Measurements from ENCODE around the gene SPRR2D. TPM values are rescaled to one million over a fixed set of nuclear protein-coding genes. Genes with fewer than 3 reads are reported as not detected.

SPRR2D gene
- total and polyA plus RNA-seq, 2 donors (not counting 3 experiments of a cell fraction or from before 2014, with no cell fraction given) = not detected

- POLR2A ChIA-PET = no interaction called here
- BruUV-seq (replicated peaks) = no TSS peak
- Histone ChIP-seq H3K4me3 (replicated peaks in 1 of 3; ENCODE audit: insufficient read depth in 1 of 3, low read depth in 1 of 3, low read length in 3 of 3) (no peak overlapping the region), H3K4me1 (ENCODE audit: control insufficient read depth, extremely low read depth, insufficient read depth, low read length) (no peaks in the 10 kb centered on the region), H3K36me3 (ENCODE audit: control insufficient read depth in 2 of 2, extremely low read depth in 1 of 2, insufficient read depth in 2 of 2, low read length in 2 of 2) (no peaks in the 10 kb centered on the region), H3K27ac (ENCODE audit: insufficient read depth, low read depth, low read length) (no peak overlapping the region), H2AFZ (ENCODE audit: low read depth, low read length) (no peak overlapping the region), H3K27me3 (ENCODE audit: control insufficient read depth in 2 of 2, insufficient read depth in 2 of 2, low read length in 2 of 2) (no peaks in the 10 kb centered on the region), H3K9me1 (replicated peaks; ENCODE audit: control insufficient read depth, extremely low read depth, insufficient read depth, low read length) (no peaks in the 10 kb centered on the region), H3K9me3 (replicated peaks; ENCODE audit: control insufficient read depth, insufficient read depth, low read length) (no peaks in the 10 kb centered on the region), H4K20me1 (replicated peaks; ENCODE audit: control insufficient read depth, extremely low read depth, insufficient read depth, low read length) (no peaks in the 10 kb centered on the region), H3K4me2 (ENCODE audit: insufficient read depth, low read length) (no peak overlapping the region), H3K9ac (replicated peaks; ENCODE audit: extremely low read depth, insufficient read depth, low read length) (no peak overlapping the region), H3K79me2 (ENCODE audit: control insufficient read depth, insufficient read depth, low read length) (no peaks in the 10 kb centered on the region)
- CTCF ChIA-PET = no interaction called here
- DNase-seq (ENCODE audit: low read depth, low spot score) (no peak), FAIRE-seq (no peak)
- dilution Hi-C loops (cut with MboI; ENCODE audit: extremely low pct_ligation_motif_present, low sequenced_read_pairs) = no loop called here
- TF ChIP-seq FOS (IDR thresholded peaks at IDR 0.05; ENCODE audit: borderline replicate concordance, insufficient read depth, low read length) = no peak
- no peak for TF ChIP-seq MYC (IDR thresholded peaks at IDR 0.05; ENCODE audit: low read depth, low read length)
- TF ChIP-seq POLR2A (IDR thresholded peaks at IDR 0.05; ENCODE audit: low read depth, low read length) = no peak
- no peak for TF ChIP-seq CTCF (IDR thresholded peaks at IDR 0.05; ENCODE audit: extremely low read depth in 1 of 2, insufficient read depth in 1 of 2, low read depth in 1 of 2, low read length in 2 of 2)
- TF ChIP-seq JUN (IDR thresholded peaks at IDR 0.05; ENCODE audit: borderline replicate concordance, insufficient read depth, insufficient read length, low read depth) = no peak
- no peak for TF ChIP-seq GATA2 (IDR thresholded peaks at IDR 0.05; ENCODE audit: insufficient read depth, insufficient read length, low read depth, low read length)
- TF ChIP-seq, protein P1, sequence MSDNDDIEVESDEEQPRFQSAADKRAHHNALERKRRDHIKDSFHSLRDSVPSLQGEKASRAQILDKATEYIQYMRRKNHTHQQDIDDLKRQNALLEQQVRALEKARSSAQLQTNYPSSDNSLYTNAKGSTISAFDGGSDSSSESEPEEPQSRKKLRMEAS (IDR thresholded peaks at IDR 0.05; ENCODE audit: insufficient read depth, insufficient read length) = no peak
- intact Hi-C loops (cut with micrococcal nuclease) = no loop called here
Observed at GRCh38 chr1:153032073-153032472, 8.8 kb downstream of the SPRR2D start.
